Measurements from ENCODE around the gene PAX5.

Gene PAX5

DNA sequence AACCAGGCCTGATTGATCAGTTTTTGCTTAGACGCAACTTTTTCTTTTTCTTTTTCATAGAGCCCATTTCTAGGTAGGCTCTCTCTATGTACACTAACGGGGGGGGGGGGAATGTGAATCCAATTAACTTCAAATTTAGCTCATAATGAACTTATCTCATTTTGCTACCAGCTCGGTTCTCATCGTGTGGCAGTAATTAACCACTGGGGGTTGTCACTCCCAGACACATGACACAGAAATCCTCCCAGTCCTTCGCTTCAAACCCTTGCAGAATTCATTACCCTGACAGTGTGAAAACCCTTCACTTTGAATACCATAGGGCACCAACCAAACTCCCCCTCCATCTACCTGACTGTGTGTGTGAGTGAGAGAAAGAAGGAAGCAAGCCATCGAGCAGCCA is 144.2 kb downstream of the PAX5 start:
- in situ Hi-C loops (cut with HindIII; ENCODE audit: low sequenced_read_pairs): loop anchor here (10.0 kb wide), 1 partner anchor 515 kb away; no protein-coding TSS in a partner anchor

DNA sequence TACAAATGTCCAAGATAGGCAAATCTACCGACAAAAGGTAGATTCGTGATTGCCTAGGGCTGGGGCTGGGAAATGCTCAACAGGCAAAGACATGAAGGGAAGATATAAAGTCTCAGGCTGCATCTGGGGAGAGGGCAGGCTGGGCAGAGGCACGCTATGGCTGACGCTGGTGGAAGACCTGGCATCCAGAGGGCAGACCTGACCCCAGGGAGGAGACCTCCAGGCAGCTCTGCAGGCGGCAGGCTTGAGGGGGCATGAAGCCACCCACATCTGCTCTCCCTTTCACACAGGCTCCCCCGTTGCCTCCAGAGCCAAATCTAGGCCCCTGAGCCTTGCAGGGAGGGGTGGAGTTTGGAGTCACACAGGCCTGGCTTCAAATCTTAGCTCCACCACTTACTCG is 145.5 kb downstream of the PAX5 start:
- in situ Hi-C loops (cut with HindIII; ENCODE audit: low sequenced_read_pairs): loop anchor here (10.0 kb wide), 1 partner anchor 516 kb away; no protein-coding TSS in a partner anchor

DNA sequence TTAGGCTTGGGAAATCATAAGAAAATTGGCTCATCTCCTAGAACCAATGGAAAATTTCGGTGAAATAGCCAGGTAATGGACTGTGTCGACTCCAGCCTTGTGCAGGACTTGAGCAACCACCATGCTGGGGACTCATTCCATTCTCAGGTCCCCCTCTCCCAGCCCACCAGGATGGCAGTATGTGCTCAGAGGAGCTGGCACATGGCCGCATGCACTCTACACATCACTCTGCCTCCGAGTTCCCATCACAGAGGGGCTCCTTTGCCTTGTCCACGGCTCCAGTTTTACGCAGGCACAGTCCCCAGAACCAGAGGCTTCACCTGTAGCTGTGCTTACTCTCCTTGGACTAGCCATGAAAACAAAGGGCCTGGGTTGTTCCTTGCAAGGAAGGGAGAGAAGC is 149.3 kb downstream of the PAX5 start:
- in situ Hi-C loops (cut with HindIII; ENCODE audit: low sequenced_read_pairs): loop anchor here (10.0 kb wide), 1 partner anchor 520 kb away; no protein-coding TSS in a partner anchor

DNA sequence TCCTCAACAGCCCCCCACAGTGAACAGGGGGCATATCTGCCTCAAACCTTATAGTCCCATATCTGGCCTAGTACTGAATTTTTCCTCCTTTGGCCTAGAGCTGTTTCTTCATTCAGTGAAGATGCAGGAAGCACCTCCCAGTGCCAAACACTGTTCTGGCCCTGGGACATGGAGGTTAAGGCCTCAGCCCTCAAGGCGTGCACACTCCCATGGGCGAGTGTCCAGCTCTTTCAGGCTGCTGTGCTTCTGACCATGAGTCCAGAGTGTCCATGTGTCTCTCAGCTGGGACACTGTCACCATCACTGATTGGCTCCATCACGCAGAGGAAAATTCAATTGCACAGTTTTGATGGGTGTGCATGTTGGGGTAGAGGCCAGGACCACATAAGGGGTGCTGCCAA is 151.5 kb downstream of the PAX5 start:
- in situ Hi-C loops (cut with HindIII; ENCODE audit: low sequenced_read_pairs): loop anchor here (10.0 kb wide), 1 partner anchor 522 kb away; no protein-coding TSS in a partner anchor

DNA sequence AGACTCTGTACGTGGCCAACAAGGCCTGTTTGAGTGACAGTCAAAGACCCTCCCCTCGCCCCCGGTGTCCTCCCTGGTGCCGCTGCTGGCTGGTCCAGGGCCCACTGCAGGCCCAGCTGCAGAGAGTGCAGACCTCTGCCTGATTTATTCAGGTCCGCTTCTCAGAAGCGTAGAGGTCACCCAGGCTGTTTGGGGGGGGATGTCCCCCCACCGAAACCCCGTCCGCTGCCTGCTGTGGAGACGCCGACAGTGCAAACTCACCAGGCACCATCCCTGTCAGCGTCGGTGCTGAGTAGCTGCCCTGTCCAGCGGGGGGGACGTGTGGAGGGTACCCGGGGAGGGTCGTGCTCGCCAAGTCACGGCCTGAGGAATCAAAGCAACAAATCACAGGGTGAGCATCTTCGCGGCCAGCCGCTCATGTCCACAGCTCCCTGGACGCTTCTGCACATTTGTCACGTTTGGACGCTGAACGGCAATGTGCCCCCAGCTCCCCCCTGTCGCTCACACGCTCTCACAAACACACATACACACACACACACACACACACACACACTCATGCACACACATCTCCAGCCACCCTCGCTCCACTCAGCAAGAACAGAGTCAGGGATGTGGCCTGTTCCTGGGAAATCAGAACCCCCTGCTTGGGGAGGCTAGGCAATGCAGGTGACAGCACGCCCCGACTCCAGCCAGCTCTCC is 152.2 kb downstream of the PAX5 start:
- in situ Hi-C loops (cut with HindIII; ENCODE audit: low sequenced_read_pairs): loop anchor here (10.0 kb wide), 1 partner anchor 523 kb away; no protein-coding TSS in a partner anchor

DNA sequence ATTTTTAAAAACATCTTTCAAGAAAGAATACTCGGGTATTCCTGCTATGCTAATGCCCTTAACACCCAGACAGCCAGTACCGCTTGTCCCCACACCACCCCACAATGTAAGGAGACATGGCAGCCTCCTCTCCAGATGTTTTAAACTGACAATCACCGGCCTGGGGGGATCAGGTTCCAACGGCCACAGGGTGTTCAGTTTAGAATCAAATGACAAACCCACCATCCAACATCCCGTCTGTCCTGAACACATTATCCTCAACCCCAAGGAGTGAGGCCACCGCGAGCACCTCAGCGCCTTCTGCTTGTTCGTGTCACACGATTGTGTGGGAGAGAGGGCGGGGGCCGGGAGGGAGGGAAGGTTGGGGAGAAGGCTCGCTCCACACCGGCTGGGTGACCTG is 152.8 kb downstream of the PAX5 start:
- in situ Hi-C loops (cut with HindIII; ENCODE audit: low sequenced_read_pairs): loop anchor here (10.0 kb wide), 1 partner anchor 523 kb away; no protein-coding TSS in a partner anchor

DNA sequence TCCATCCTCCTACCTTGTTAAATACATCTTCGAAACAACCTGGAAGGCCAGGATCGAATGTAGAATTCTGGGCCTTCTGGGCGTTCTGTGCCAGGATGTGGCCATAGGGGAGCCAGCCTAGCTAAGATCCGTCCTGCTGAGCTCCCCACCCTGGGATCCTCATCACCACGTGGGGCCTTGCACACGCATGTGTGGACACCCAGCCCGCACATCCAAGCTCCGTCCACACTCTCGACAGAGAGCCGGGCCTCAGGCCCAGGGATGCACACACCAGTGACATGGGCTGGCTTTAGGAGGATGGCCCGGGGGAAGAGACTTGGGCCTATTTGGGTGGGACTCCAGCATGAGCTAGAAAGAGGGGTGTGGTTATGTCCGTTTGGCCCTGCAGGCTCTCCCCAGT is 154.0 kb downstream of the PAX5 start:
- in situ Hi-C loops (cut with HindIII; ENCODE audit: low sequenced_read_pairs): loop anchor here (10.0 kb wide), 1 partner anchor 525 kb away; no protein-coding TSS in a partner anchor

DNA sequence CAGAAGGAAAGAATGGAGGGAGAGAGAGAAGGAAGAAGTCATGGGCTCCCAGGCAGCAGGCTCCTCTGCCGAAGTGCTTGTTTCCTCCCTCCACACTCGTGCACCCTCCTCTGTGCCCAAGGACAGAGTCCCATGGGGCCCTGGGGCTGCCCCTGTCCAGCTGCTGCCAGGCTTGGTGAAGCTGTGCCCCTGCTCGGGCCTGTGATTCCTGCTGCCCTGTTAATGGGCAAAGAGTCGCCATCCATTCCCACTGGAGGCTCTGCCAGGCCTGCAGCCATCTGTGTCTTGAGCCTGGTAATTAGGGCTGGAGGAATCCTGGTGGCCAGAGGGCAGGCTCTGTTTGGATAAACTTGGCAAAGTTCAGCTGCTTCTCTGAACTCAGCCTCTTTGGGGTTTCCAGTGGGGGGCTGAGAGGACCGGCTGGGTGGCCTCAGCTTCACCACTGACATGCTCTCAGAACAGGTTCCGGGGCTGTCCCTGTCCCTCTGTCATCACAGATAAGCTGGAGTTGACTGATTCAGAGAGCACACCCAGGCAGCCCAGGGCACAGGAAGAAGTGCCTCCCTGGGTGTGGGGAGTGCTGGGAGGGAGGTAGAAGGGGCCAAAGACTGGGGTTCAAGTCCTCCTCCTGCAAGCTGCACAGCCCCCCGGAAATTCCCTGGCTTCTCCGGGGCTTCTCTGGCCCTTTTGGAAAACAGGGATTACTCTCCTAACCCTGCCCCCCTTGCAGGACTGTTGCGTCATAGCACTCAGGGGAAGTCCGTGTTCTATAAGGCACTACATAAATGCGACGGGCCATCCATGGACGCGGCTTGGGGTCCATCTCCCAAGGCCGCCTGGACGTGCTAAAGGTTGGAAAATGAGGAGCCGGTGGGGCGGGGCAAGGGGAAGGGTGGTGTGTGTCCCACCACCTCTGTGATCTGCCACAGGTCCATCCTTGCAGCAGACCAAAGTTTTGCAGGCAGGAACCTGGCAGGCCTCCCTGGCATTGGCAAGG is 154.8 kb downstream of the PAX5 start:
- in situ Hi-C loops (cut with HindIII; ENCODE audit: low sequenced_read_pairs): no loop called here

DNA sequence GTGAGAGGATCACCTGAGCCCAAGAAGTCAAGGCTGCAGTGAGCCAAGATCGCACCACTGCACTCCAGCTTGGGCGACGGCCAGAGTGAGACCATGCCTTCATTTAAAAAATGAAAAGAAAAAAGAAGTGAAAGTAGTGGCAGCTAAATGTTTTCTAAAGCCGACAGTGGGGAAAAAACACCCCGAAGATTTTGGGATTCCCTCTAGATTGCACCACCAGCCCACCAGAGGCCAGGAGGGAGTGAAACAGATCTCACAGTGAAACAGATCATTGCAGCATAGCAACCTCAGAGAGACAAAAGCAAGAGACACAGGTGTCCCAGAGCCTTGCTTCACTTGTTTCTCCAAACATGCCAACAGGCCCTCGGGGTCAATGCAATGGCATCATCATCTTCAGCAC is 156.8 kb downstream of the PAX5 start:
- in situ Hi-C loops (cut with HindIII; ENCODE audit: low sequenced_read_pairs): no loop called here

DNA sequence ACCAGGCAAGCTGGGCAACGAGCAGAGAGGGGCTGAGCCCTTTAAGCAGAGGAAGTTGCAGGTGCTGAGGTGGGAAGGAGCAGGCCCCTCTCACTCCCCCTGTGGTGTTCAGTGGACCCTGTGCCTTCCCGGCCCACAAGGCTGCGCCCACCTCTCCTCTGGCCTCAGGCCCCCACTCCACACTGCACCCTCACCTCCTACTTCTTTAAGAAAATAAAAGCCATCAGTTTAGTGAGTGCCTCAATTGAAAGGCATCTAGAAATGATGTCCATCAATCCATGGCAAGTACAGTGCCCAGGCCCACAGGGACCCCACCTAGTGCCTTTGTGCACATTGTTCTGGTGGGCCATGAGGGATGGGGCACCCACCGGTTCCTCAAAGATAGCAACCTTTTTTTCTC is 158.0 kb downstream of the PAX5 start:
- in situ Hi-C loops (cut with HindIII; ENCODE audit: low sequenced_read_pairs): no loop called here

DNA sequence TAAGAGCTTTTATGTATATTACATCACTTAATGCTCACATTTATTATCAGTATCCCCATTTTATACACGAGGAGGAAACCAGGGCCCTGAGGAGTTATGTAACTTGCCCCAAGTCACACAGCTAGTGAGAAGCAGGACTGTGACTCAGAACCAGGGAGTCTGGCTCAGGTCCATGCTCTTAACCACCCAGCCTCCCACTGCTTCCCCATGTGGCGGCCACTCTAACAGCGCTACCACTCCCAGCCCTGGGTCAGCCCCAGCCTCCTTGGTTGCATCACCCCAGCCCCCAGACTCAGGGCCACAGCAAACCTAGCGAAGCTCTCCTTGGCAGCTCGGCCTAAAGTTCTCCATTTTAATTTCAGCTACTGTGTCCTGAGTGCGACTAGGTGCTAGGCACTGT is 159.1 kb downstream of the PAX5 start:
- in situ Hi-C loops (cut with HindIII; ENCODE audit: low sequenced_read_pairs): no loop called here

DNA sequence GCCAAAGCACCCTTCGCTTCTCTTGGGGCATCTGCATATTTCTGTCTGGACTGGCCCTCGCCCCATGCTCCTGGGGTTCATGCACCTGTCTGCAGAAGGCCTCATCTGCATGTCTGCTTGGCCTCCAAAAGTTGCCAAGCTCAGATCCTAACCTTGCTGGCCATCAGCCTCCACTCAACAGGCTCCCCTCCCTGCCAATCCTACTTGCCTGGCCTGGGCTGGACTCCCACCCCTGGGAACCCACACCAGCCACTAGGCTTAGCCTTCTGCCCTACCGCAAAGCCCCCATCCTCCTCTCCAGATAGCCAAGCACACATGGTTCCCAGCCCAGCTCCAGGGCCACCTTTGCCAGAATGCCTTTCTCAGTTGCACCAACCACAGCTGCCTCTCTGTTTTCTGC is 159.8 kb downstream of the PAX5 start:
- in situ Hi-C loops (cut with HindIII; ENCODE audit: low sequenced_read_pairs): no loop called here

DNA sequence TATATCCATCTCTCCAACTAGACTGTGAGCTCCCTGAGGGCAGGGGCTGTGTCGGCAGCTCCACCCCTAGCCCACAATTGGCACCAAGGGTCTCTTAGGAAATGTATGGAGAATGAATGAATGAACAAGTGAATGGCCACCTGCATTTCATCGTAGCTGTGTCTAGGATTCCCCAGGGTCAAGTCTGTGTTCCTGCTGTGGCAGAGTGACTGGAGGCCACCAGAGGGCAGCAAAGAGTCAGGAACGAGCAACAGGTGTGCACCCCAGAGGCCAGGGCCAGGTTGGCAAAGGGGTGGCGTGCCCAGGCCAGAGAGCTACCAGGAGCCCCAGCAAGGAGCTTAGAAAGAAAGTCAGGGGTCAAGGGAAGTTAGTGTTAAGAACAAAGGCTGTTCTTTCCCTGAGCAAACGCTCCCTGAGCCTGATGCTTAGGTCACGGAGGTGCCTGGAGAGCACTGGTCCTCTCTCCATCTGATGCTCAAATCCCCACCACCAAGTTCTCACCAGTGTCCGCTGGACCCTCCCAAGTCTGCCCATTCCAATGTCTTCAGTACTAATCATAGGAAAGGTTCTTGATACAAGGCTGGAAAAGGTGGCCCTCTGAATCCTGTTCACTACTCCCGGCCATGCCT is 160.7 kb downstream of the PAX5 start:
- in situ Hi-C loops (cut with HindIII; ENCODE audit: low sequenced_read_pairs): no loop called here

DNA sequence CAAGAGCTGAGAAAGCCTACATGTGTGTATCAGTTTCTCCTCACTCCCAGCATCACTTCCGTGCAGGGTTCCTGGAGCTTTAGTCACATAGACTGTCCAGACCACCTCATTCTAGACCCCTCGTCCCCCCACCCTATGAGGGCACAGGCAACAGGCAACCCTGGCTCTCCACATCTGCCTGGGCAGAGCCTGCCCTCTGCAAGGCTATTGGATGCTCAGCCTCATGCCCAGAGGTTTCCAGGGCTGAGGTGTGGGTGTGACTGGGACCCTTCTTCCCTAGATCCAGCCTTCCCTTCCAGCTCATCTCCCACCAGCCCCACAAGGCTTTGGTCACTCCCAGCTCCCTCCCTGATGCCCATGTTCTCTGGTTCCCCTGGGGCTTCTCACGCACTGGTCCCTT is 161.4 kb downstream of the PAX5 start:
- in situ Hi-C loops (cut with HindIII; ENCODE audit: low sequenced_read_pairs): no loop called here

DNA sequence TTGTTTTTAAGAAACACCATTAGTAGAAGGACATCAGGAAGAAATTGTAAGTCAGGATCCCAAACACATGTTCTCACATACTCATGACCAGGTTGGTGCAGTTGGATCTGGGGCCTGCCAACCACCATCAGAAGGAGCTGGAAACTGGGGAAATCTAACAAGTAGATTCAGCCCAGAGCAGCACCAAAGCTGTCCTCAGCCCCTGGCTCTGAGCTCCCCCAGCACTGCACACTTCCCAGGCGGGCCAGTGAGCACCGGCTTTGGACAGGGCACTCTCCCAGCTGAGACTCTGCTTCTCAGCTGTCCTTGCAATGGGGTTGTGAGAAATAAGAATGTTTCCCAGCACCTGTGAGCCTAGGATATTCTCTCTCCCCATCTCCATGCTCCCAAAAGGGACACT is 162.5 kb downstream of the PAX5 start:
- in situ Hi-C loops (cut with HindIII; ENCODE audit: low sequenced_read_pairs): no loop called here

DNA sequence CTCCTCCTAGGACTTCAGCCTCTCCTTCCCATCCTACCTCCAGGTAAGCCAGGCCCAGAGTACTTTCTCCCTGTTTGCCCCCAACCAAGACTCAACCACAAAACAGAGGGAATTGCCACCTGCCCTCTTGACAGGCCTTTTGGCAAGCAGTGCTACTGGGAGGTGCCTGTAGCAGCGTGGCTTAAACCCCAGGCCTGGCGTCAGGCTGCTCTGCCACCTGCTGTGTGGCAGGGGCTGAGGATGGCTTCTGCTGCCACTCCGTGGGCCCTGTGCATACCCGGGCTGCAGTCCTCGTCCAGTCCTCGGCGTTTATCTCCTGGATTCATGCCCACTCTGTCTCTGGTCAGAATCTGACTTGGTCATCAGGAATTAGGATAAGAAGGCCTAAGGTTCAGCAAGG is 163.1 kb downstream of the PAX5 start:
- in situ Hi-C loops (cut with HindIII; ENCODE audit: low sequenced_read_pairs): no loop called here

DNA sequence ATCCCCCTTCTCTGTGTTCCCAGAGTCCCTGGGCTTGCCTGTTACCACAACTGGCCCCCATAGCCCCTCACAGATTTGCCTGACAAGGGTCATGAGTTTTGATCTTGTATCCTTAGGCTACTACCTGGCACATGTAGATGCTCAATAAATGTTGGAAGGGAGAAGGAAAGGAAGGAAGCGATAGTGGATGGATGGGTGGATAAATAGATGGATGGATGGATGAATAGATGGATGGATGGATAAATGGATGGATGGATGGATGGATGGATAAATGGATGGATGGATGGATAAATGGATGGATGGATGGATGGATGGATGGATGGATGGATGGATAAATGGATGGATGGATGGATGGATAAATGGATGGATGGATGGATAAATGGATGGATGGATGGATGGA is 164.5 kb downstream of the PAX5 start:
- in situ Hi-C loops (cut with HindIII; ENCODE audit: low sequenced_read_pairs): loop anchor here (5.0 to 10.0 kb wide), 3 partner anchors 65 to 205 kb away; no protein-coding TSS in a partner anchor

DNA sequence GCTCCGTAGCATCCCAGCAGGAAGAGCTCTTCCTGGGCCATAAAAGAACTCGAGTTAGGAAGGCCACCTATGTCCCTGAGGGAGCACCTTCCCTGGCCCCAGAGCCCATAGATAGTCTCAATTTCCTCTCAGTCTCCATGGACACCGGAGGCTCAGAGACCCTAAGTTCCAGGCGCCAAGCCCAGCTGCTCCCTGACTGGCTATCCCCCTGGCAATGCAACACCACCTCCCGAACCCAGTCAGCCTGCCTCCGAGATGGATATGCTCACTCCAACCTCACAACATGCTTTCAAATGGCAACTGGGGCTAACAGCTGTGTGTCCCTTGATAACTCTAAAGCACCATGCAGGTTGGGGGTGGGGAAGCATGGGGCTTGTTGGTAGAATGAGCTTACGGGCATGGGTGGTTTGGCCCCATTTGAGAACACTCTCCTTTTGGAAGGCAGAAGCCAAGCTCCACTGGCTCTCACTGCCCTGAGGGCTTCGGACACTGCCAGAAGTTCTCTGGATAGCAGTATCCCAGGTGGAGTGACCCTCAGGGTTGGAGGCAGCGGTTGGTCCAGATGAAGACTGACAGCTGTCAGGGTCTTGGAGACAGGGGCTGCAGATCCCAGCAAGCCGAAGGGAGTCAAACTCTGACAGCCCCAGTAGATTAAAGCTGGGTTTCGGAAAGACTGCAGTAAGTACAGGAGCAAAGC is 165.3 kb downstream of the PAX5 start:
- in situ Hi-C loops (cut with HindIII; ENCODE audit: low sequenced_read_pairs): loop anchor here (5.0 to 10.0 kb wide), 3 partner anchors 64 to 204 kb away; no protein-coding TSS in a partner anchor

DNA sequence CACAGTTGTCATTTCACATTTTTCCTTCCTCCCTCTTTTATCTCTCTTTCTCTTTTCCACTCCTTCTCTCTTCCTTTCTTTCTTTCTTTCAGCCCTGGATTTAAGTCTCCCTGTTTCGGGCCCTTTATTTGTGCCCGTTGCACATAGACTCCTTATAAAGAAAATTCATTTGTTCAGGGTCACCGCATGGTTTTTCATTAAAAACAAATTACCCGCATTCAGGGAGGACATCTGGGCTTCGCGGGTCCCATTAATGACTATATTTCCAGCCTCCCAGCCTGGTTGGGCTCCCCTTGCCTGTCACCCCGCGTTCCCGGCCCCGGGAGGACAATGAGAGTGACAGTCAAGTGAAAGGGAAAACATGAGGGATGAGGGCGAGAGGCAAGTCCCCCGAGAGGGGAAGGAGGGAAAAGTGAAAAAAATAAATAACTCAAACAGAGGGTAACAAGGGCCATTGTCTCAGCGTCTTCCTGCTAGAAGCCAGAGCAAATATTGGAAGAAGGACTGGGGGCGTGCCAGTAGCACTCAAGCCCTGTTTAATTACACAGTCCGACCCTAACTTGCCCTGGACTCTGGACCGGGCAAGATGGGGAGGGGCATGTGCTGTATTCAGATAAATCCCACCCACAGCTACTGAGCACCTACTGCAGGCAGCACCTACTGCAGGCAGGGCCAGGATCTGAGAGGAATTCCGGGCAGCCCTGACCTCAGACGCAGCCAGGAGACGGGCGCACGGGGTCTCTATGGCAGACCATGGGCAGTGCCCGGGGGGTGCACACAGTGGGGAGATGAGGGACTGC is 166.2 kb downstream of the PAX5 start:
- in situ Hi-C loops (cut with HindIII; ENCODE audit: low sequenced_read_pairs): loop anchor here (5.0 to 10.0 kb wide), 3 partner anchors 63 to 203 kb away; no protein-coding TSS in a partner anchor

Data from endothelial cell of hepatic sinusoid (primary cell).